ENCODE measurements around the gene LRFN4.
A peak's percentile ranks its signal among the peaks of the same experiment; 100 is the strongest.
"Not testable (repeated sequence)": the region's sequence is repeated elsewhere in the genome, so short reads cannot be mapped to it uniquely, and the experiment has no call there.

Gene LRFN4

GRCh38 chr11:66856496-66857233 is at the start of gene LRFN4:
Gene LRFN4 (plus strand): TSS chr11:66857064. CDS start chr11:66857745, 681 bp downstream.
- peak; percentile 68 for DNase-seq
- in situ Hi-C loops (cut with MboI; ENCODE audit: low pct_unique_long_range_greater_than_20kb, low sequenced_read_pairs) = no loop called here

- no peak for DNase-seq
- in situ Hi-C loops (cut with MboI; ENCODE audit: low pct_unique_long_range_greater_than_20kb, low sequenced_read_pairs) = no loop called here
Measured at GRCh38 chr11:66809592-66809991, 47.3 kb upstream of the LRFN4 start.

- no peak for DNase-seq
- in situ Hi-C loops (cut with MboI; ENCODE audit: low pct_unique_long_range_greater_than_20kb, low sequenced_read_pairs) = no loop called here
Measured at GRCh38 chr11:66810576-66811185, 46.2 kb upstream of the LRFN4 start.

GRCh38 chr11:66814678-66815077 is 42.2 kb upstream of the LRFN4 start:
- DNase-seq = no peak
- in situ Hi-C loops (cut with MboI; ENCODE audit: low pct_unique_long_range_greater_than_20kb, low sequenced_read_pairs) = no loop called here

GRCh38 chr11:66815646-66816045 is 41.2 kb upstream of the LRFN4 start:
- in situ Hi-C loops (cut with MboI; ENCODE audit: low pct_unique_long_range_greater_than_20kb, low sequenced_read_pairs) = no loop called here
- DNase-seq = no peak

- DNase-seq = no peak
- in situ Hi-C loops (cut with MboI; ENCODE audit: low pct_unique_long_range_greater_than_20kb, low sequenced_read_pairs) = no loop called here
Measured at GRCh38 chr11:66818231-66818955, 38.5 kb upstream of the LRFN4 start.

- in situ Hi-C loops (cut with MboI; ENCODE audit: low pct_unique_long_range_greater_than_20kb, low sequenced_read_pairs) = no loop called here
- no peak for DNase-seq
Measured at GRCh38 chr11:66820381-66820780, 36.5 kb upstream of the LRFN4 start.

GRCh38 chr11:66820901-66821300 is 36.0 kb upstream of the LRFN4 start:
- in situ Hi-C loops (cut with MboI; ENCODE audit: low pct_unique_long_range_greater_than_20kb, low sequenced_read_pairs) = no loop called here
- no peak for DNase-seq

- in situ Hi-C loops (cut with MboI; ENCODE audit: low pct_unique_long_range_greater_than_20kb, low sequenced_read_pairs) = no loop called here
- DNase-seq = no peak
Measured at GRCh38 chr11:66823700-66824099, 33.2 kb upstream of the LRFN4 start.

- DNase-seq; in situ Hi-C loops (cut with MboI; ENCODE audit: low pct_unique_long_range_greater_than_20kb, low sequenced_read_pairs): not testable (repeated sequence)
Measured at GRCh38 chr11:66824573-66824972, 32.3 kb upstream of the LRFN4 start.

- no peak for DNase-seq
- in situ Hi-C loops (cut with MboI; ENCODE audit: low pct_unique_long_range_greater_than_20kb, low sequenced_read_pairs) = loop anchor here (25.0 kb wide), 1 partner anchor 147 kb away; the partner anchor contains the start of gene RBM4B
Measured at GRCh38 chr11:66834539-66834845, 22.4 kb upstream of the LRFN4 start.

GRCh38 chr11:66834943-66835342 is 21.9 kb upstream of the LRFN4 start:
- in situ Hi-C loops (cut with MboI; ENCODE audit: low pct_unique_long_range_greater_than_20kb, low sequenced_read_pairs) = loop anchor here (25.0 kb wide), 1 partner anchor 148 kb away; the partner anchor contains the start of gene RBM4B
- DNase-seq = no peak

GRCh38 chr11:66835768-66836405 is 21.0 kb upstream of the LRFN4 start:
- DNase-seq = no peak
- in situ Hi-C loops (cut with MboI; ENCODE audit: low pct_unique_long_range_greater_than_20kb, low sequenced_read_pairs) = loop anchor here (25.0 kb wide), 1 partner anchor 149 kb away; the partner anchor contains the start of gene RBM4B

- in situ Hi-C loops (cut with MboI; ENCODE audit: low pct_unique_long_range_greater_than_20kb, low sequenced_read_pairs) = loop anchor here (25.0 kb wide), 1 partner anchor 153 kb away; the partner anchor contains the start of gene RBM4B
- no peak for DNase-seq
Measured at GRCh38 chr11:66840317-66841091, 16.4 kb upstream of the LRFN4 start.

GRCh38 chr11:66841861-66842260 is 15.0 kb upstream of the LRFN4 start:
- DNase-seq = no peak
- in situ Hi-C loops (cut with MboI; ENCODE audit: low pct_unique_long_range_greater_than_20kb, low sequenced_read_pairs) = loop anchor here (25.0 kb wide), 1 partner anchor 155 kb away; the partner anchor contains the start of gene RBM4B

- in situ Hi-C loops (cut with MboI; ENCODE audit: low pct_unique_long_range_greater_than_20kb, low sequenced_read_pairs) = loop anchor here (25.0 kb wide), 1 partner anchor 155 kb away; the partner anchor contains the start of gene RBM4B
Measured at GRCh38 chr11:66842501-66842895, 14.4 kb upstream of the LRFN4 start.

GRCh38 chr11:66842896-66843775 is 13.7 kb upstream of the LRFN4 start, which contains the start of gene RCE1:
Gene RCE1 (plus strand): TSS chr11:66843441. CDS start chr11:66843456, 15 bp downstream.
- in situ Hi-C loops (cut with MboI; ENCODE audit: low pct_unique_long_range_greater_than_20kb, low sequenced_read_pairs) = loop anchor here (25.0 kb wide), 1 partner anchor 156 kb away; the partner anchor contains the start of gene RBM4B
- peak; percentile 91 for DNase-seq

More at GRCh38 chr11:66842501-66842895, 14.4 kb upstream of the LRFN4 start:
- DNase-seq = no peak

Measured in KBM-7 (cell line).